ENCODE results near the gene KRT82.

DNA sequence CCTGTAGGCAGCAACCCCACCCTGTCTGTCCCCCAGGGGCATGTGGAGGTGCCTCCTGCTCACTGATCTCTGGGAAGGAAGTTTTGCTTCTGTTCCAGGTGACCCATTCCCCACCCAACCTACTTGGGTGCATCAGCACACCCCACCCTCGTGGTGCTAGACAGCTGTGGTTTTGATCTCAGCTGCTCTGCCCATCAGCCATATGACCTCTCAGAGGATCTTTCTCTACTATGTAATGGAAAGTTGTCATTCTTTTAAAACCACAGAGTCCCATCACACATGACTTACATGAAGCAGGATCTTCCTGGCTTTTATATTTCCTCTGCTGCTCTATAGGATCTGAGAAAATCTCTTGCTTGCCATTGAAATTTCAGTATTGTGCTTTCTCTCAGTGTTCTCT lies 13.5 kb upstream of the KRT82 start:
- TF ChIP-seq, protein P1, sequence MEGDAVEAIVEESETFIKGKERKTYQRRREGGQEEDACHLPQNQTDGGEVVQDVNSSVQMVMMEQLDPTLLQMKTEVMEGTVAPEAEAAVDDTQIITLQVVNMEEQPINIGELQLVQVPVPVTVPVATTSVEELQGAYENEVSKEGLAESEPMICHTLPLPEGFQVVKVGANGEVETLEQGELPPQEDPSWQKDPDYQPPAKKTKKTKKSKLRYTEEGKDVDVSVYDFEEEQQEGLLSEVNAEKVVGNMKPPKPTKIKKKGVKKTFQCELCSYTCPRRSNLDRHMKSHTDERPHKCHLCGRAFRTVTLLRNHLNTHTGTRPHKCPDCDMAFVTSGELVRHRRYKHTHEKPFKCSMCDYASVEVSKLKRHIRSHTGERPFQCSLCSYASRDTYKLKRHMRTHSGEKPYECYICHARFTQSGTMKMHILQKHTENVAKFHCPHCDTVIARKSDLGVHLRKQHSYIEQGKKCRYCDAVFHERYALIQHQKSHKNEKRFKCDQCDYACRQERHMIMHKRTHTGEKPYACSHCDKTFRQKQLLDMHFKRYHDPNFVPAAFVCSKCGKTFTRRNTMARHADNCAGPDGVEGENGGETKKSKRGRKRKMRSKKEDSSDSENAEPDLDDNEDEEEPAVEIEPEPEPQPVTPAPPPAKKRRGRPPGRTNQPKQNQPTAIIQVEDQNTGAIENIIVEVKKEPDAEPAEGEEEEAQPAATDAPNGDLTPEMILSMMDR (conservative IDR thresholded peaks at IDR 0.05; ENCODE audit: low read length) = no peak
- TF ChIP-seq EZH2phosphoT487 (IDR thresholded peaks at IDR 0.05; ENCODE audit: borderline replicate concordance, low read depth, low read length) = no peak
